Measurements from ENCODE around the gene CMC2. TPM values are rescaled to one million over a fixed set of nuclear protein-coding genes. Genes with fewer than 3 reads are reported as not detected.

CMC2 gene
- total RNA-seq, 1 experiment from 2014 or later: 205 TPM

- Histone ChIP-seq H3K27me3 (replicated peaks) (no peaks in the 10 kb centered on the region), H3K27ac (peak overlapping the region; percentile 84), H3K4me1 (replicated peaks) (peaks cover 47% of the 10 kb centered on the region), H3K4me3 (no peak overlapping the region), H3K9me3 (replicated peaks) (no peaks in the 10 kb centered on the region), H3K36me3 (peaks cover 9% of the 10 kb centered on the region)
- DNase-seq (ENCODE audit: low read depth in 1 of 2, low spot score in 2 of 2): peak in 1 of 2 experiments; percentile 53
Measured at GRCh38 chr16:80994451-80994850, 12.2 kb downstream of the CMC2 start.

- no peak overlapping the region for H3K4me3 ChIP-seq
- no peaks in the 10 kb centered on the region for H3K9me3 ChIP-seq (replicated peaks)
- H3K27me3 ChIP-seq (replicated peaks): no peaks in the 10 kb centered on the region
- H3K4me1 ChIP-seq (replicated peaks): peaks cover 50% of the 10 kb centered on the region
- DNase-seq (ENCODE audit: low read depth in 1 of 2, low spot score in 2 of 2): no peak
- peak overlapping the region; percentile 84 for H3K27ac ChIP-seq
- peaks cover 12% of the 10 kb centered on the region for H3K36me3 ChIP-seq
Measured at GRCh38 chr16:80993834-80994233, 12.9 kb downstream of the CMC2 start.

- H3K9me3 ChIP-seq (replicated peaks): no peaks in the 10 kb centered on the region
- H3K4me3 ChIP-seq: no peak overlapping the region
- no peaks in the 10 kb centered on the region for H3K27me3 ChIP-seq (replicated peaks)
- H3K4me1 ChIP-seq (replicated peaks): peaks cover 50% of the 10 kb centered on the region
- peak overlapping the region; percentile 84 for H3K27ac ChIP-seq
- DNase-seq (ENCODE audit: low read depth in 1 of 2, low spot score in 2 of 2): peak; percentile 77 to 79
- H3K36me3 ChIP-seq: peaks cover 12% of the 10 kb centered on the region
Measured at GRCh38 chr16:80993307-80993706, 13.4 kb downstream of the CMC2 start.

GRCh38 chr16:80992676-80993293 is 13.9 kb downstream of the CMC2 start:
- no peak overlapping the region for H3K4me3 ChIP-seq
- H3K9me3 ChIP-seq (replicated peaks): no peaks in the 10 kb centered on the region
- peak in 1 of 2 experiments; percentile 15 for DNase-seq (ENCODE audit: low read depth in 1 of 2, low spot score in 2 of 2)
- H3K4me1 ChIP-seq (replicated peaks): peaks cover 50% of the 10 kb centered on the region
- peaks cover 12% of the 10 kb centered on the region for H3K36me3 ChIP-seq
- H3K27ac ChIP-seq: peak overlapping the region; percentile 84
- no peaks in the 10 kb centered on the region for H3K27me3 ChIP-seq (replicated peaks)

- H3K36me3 ChIP-seq: peaks cover 14% of the 10 kb centered on the region
- no peak overlapping the region for H3K4me3 ChIP-seq
- H3K9me3 ChIP-seq (replicated peaks): no peaks in the 10 kb centered on the region
- no peaks in the 10 kb centered on the region for H3K27me3 ChIP-seq (replicated peaks)
- no peak for DNase-seq (ENCODE audit: low read depth in 1 of 2, low spot score in 2 of 2)
- peaks cover 50% of the 10 kb centered on the region for H3K4me1 ChIP-seq (replicated peaks)
- H3K27ac ChIP-seq: no peak overlapping the region
Measured at GRCh38 chr16:80991792-80992430, 14.8 kb downstream of the CMC2 start.

GRCh38 chr16:80990978-80991377 is 15.7 kb downstream of the CMC2 start:
- no peaks in the 10 kb centered on the region for H3K9me3 ChIP-seq (replicated peaks)
- no peak for DNase-seq (ENCODE audit: low read depth in 1 of 2, low spot score in 2 of 2)
- H3K36me3 ChIP-seq: peaks cover 18% of the 10 kb centered on the region
- no peak overlapping the region for H3K27ac ChIP-seq
- H3K4me3 ChIP-seq: no peak overlapping the region
- no peaks in the 10 kb centered on the region for H3K27me3 ChIP-seq (replicated peaks)
- peaks cover 50% of the 10 kb centered on the region for H3K4me1 ChIP-seq (replicated peaks)

GRCh38 chr16:80990577-80990976 is 16.1 kb downstream of the CMC2 start:
- no peak overlapping the region for H3K27ac ChIP-seq
- DNase-seq (ENCODE audit: low read depth in 1 of 2, low spot score in 2 of 2): no peak

GRCh38 chr16:80989801-80990200 is 16.9 kb downstream of the CMC2 start:
- H3K27ac ChIP-seq: no peak overlapping the region
- peak in 1 of 2 experiments; percentile 34 for DNase-seq (ENCODE audit: low read depth in 1 of 2, low spot score in 2 of 2)
- no peak overlapping the region for H3K4me3 ChIP-seq
- no peaks in the 10 kb centered on the region for H3K9me3 ChIP-seq (replicated peaks)
- peaks cover 22% of the 10 kb centered on the region for H3K36me3 ChIP-seq
- no peaks in the 10 kb centered on the region for H3K27me3 ChIP-seq (replicated peaks)
- peaks cover 45% of the 10 kb centered on the region for H3K4me1 ChIP-seq (replicated peaks)

More at GRCh38 chr16:80990577-80990976, 16.1 kb downstream of the CMC2 start:
- no peak overlapping the region for H3K4me3 ChIP-seq
- no peaks in the 10 kb centered on the region for H3K9me3 ChIP-seq (replicated peaks)
- H3K36me3 ChIP-seq: peaks cover 18% of the 10 kb centered on the region
- H3K4me1 ChIP-seq (replicated peaks): peaks cover 50% of the 10 kb centered on the region
- H3K27me3 ChIP-seq (replicated peaks): no peaks in the 10 kb centered on the region

- Histone ChIP-seq H3K27ac (no peak overlapping the region), H3K27me3 (replicated peaks) (no peaks in the 10 kb centered on the region), H3K4me3 (no peak overlapping the region), H3K9me3 (replicated peaks) (no peaks in the 10 kb centered on the region), H3K4me1 (replicated peaks) (peaks cover 35% of the 10 kb centered on the region), H3K36me3 (peaks cover 25% of the 10 kb centered on the region)
- no peak for DNase-seq (ENCODE audit: low read depth in 1 of 2, low spot score in 2 of 2)
Measured at GRCh38 chr16:80988756-80989155, 17.9 kb downstream of the CMC2 start.

GRCh38 chr16:80986557-80986956 is 20.1 kb downstream of the CMC2 start:
- H3K36me3 ChIP-seq: peaks cover 20% of the 10 kb centered on the region
- no peak overlapping the region for H3K4me3 ChIP-seq
- H3K4me1 ChIP-seq (replicated peaks): peaks cover 18% of the 10 kb centered on the region
- DNase-seq (ENCODE audit: low read depth in 1 of 2, low spot score in 2 of 2): no peak
- no peaks in the 10 kb centered on the region for H3K9me3 ChIP-seq (replicated peaks)
- no peak overlapping the region for H3K27ac ChIP-seq
- no peaks in the 10 kb centered on the region for H3K27me3 ChIP-seq (replicated peaks)

- Histone ChIP-seq H3K27ac (no peak overlapping the region), H3K36me3 (peaks cover 22% of the 10 kb centered on the region), H3K27me3 (replicated peaks) (no peaks in the 10 kb centered on the region), H3K4me1 (replicated peaks) (peaks cover 14% of the 10 kb centered on the region), H3K9me3 (replicated peaks) (no peaks in the 10 kb centered on the region), H3K4me3 (no peak overlapping the region)
- no peak for DNase-seq (ENCODE audit: low read depth in 1 of 2, low spot score in 2 of 2)
Measured at GRCh38 chr16:80985611-80986010, 21.1 kb downstream of the CMC2 start.

- H3K27ac ChIP-seq: no peak overlapping the region
- H3K27me3 ChIP-seq (replicated peaks): no peaks in the 10 kb centered on the region
- DNase-seq (ENCODE audit: low read depth in 1 of 2, low spot score in 2 of 2): no peak
- H3K9me3 ChIP-seq (replicated peaks): no peaks in the 10 kb centered on the region
- peaks cover 26% of the 10 kb centered on the region for H3K36me3 ChIP-seq
- no peak overlapping the region for H3K4me3 ChIP-seq
- H3K4me1 ChIP-seq (replicated peaks): peaks cover 1% of the 10 kb centered on the region
Measured at GRCh38 chr16:80984124-80984892, 22.4 kb downstream of the CMC2 start.

GRCh38 chr16:80982646-80983045 is 24.0 kb downstream of the CMC2 start:
- Histone ChIP-seq H3K27ac (no peak overlapping the region), H3K4me3 (no peak overlapping the region), H3K36me3 (peaks cover 30% of the 10 kb centered on the region), H3K27me3 (replicated peaks) (no peaks in the 10 kb centered on the region), H3K4me1 (replicated peaks) (no peaks in the 10 kb centered on the region), H3K9me3 (replicated peaks) (no peaks in the 10 kb centered on the region)
- DNase-seq (ENCODE audit: low read depth in 1 of 2, low spot score in 2 of 2): no peak

- Histone ChIP-seq H3K9me3 (replicated peaks) (no peaks in the 10 kb centered on the region), H3K27ac (no peak overlapping the region), H3K4me3 (no peak overlapping the region), H3K27me3 (replicated peaks) (no peaks in the 10 kb centered on the region), H3K36me3 (peaks cover 38% of the 10 kb centered on the region), H3K4me1 (replicated peaks) (no peaks in the 10 kb centered on the region)
- DNase-seq (ENCODE audit: low read depth in 1 of 2, low spot score in 2 of 2): no peak
Measured at GRCh38 chr16:80981103-80981502, 25.6 kb downstream of the CMC2 start.
